GM18519 (cell line): ENCODE measurements around the gene TECPR2.
"Not testable (repeated sequence)": the region's sequence is repeated elsewhere in the genome, so short reads cannot be mapped to it uniquely, and the experiment has no call there.

Experiments used
- ATAC-seq: cut with Tn5 transposase; IDR thresholded peaks from one replicate; pipeline ENCODE4 v1.9.1; 2021; ENCODE audit warnings: mild to moderate bottlenecking, moderate library complexity; ENCODE audit not compliant: unreplicated experiment, low FRiP score

The TECPR2 gene

DNA sequence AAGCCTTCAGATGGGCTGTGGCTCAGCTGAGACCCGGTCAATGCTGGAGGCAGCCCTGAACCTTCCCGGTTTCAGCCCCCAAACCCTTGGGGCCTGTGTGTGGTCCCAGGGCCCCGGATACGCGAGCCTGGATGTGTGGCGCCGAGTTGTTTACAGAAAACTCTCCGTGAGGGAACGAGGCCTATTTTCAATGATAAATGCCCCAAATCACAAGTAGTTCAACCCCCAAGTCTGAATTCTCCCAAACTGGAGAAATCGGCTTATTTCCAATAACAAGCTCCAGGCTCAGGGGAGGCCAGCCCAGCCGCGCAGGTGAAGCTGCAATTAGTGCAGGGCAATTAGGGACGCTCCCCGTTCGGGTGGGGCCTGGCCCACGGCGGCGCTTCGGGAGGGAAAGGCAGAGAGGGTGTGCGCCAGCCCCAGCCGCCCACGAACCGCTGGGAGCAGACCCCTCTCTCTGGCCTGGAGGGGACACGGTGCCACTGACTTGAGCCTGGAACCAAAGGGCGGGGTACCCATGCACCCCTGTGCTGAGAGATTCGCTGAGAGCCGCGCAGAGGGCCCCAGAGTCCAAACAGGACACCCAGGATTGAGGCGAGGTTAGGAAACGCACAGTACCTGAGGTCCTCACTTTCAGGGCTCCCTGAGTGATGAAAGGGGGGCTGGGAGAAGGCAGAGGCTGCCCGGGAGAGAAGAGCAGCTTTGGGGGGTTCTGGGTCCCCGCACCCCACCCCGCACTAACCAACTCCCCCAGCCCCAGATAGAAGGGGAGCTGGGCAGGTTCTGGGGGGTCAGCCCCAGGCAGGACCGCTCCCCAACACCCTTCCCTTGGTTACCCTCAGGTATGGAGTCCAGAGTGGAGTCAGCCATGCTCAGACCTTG is 161.1 kb downstream of the TECPR2 start:
- no peak for ATAC-seq

DNA sequence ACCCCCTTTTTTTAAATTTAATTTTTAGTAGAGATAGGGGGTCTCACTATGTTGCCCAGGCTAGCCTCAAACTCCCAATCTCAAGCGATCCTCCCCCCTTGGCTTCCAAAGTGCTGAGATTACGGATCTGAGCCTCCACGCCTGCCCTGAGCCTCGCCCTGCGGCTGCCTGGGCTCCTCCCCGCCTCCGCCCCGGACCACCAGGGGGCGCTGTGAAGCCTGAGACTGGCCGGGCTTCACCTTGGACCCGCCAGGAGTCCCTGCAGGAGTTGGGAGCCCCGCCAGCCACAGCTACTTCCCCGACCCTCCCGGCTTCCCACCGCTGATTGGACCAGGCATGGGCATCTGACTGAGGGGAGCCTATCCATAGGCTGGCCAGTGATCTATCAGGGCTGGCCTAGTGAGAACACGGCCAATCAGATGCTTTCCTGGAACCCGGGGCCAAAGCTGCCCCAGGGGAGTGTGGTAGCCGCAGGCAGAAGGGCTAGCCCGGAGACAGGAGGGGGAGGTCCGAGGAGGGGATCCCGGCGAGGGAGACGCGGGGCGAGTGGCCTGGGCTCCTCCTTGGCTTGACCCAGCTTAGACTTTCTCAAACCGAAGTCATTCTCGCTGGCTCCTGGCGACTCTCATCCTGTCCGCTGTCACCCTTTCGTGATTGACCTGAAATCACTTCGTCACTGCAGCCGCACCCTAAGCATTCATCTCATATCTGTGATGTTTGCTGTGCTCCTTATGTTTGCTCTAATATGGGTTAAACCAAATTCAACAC is 161.9 kb downstream of the TECPR2 start:
- peak; percentile 80 for ATAC-seq

DNA sequence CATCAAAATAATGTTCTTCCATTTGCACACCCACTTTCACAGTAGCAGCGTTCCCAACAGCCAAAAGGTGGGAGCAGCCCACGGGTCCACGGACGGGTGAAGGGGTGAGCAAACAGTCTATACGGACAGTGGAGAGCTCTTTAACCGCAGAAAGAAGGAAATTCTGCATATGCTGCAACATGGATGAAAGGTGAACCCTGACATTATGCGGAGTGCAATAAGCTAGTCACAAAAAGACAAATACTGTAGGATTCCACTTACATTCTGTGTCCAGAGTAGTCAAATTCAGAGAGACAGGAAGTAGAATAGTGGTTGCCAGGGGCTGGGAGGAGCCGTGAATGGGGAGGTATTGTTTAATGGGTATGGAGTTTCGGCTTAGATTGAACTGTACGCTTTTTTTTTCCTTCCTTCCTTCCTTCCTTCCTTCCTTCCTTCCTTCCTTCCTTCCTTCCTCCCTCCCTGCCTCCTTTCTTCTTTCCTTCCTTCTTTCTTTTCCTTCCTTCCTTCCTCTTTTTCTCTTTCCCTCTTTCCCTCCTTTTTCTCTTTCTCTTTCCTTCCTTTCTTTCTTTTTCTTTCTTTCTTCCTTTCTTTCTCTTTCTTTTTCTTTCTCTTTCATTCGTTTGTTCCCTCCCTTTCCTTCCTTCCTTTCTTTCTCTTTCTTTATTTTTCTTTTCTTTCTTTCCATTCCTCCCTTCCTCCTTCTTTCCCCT is 162.6 kb downstream of the TECPR2 start:
- no peak for ATAC-seq

DNA sequence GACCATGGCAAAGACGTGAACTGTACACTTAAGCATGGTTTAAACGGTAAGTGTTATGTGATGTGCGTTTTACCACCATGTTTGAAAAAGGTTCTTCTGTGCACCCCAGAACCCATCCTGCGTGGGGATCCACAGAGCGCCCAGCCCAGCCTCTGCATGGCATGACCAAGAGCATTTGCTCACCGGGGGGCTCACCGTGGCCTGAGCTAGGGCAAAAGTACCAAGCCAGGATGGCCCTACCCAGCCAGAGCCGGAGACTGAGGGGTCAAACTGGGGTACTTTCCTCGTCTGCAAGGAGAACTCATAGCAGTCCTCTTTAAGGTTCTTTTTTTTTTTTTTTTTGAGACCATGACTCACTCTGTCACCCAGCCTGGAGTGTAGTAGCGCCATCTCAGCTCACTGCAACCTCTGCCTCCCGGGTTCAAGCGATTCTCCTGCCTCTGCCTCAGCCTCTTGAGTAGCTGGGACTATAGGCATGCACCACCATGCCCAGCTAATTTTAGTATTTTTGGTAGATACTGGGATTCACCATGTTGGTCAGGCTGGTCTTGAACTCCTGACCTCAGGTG is 163.3 kb downstream of the TECPR2 start:
- no peak for ATAC-seq

DNA sequence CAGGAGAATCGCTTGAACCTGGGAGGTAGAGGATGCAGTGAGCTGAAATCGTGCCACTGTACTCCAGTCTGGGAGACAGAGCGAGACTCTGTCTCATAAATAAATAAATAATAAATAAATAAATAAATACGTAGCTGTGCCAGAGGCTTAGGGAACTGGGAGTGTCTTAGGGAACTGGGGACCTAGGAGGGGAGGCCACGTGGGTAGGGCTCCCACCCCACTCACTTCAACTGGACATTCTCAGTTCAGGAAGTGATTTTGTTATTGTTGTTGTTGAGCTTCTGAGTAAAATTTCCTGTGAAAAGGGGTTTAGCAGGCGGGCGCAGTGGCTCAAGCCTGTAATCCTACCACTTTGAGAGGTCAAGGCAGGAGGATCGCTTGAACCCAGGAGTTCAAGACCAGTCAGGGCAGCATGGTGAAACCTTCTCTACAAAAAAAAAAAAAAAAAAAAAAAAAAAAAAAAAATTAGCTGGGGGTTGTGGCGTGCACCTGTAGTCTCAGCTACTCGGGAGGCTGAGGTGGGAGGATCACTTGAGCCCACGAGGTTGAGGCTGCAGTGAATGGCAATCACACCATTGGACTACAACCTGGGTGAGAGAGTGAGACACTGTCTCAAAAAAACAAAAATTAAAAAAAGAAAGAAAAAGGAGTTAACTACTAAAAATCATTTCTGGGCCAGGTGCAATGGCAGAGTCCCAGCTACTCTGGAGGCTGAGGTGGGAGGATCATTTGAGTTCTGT is 165.9 kb downstream of the TECPR2 start:
- ATAC-seq, result no peak

DNA sequence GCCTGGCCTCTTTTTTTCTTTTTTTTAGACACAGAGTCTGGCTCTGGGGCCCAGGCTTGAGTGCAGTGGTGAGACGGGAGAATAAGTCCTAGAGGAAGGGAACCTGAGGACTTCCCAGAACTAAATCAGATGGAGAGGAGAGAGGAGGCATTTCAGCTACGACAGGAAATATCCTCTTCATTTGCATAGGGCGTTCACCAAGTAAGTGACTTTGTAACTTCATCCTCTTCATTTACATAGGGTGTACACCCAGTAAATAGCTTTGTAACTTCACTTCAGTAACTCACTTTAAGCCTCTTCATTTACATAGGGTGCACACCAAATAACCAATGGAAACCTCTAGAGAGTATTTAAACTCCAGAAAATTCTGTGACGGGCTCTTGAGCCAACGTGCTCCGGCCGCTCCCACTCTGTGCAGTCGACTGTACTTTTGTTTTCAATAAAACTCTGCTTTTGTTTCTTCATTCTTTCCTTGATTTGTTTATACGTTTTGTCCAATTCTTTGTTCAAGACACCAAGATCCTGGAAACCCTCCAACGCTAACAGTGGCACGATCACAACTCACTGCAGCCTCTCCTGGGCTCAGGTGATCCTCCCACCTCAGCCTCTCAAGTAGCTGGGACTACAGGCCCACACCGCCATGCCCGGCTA is 168.2 kb downstream of the TECPR2 start:
- no peak for ATAC-seq

DNA sequence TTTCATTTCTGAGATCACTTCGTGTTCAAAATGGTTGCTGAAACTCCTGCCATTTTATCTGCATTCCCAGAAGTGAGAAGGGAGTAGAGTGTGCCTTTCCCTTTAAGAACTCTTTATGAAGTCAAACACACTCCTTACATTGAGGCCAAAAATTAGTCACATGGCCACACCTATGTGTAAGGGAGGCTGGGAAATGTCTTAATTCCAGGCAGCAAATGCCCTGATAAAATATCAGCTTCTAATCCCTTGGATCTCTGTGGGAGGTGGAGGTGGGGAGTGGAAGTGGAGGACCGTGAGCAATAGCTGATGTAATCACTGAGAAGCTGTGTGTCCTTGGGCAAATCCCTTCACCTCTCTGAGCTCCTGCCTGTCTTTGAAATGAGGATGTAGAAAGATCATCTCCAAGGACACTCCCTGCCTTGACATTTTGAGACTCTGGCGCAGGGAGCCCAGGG is 169.5 kb downstream of the TECPR2 start:
- ATAC-seq, result no peak

DNA sequence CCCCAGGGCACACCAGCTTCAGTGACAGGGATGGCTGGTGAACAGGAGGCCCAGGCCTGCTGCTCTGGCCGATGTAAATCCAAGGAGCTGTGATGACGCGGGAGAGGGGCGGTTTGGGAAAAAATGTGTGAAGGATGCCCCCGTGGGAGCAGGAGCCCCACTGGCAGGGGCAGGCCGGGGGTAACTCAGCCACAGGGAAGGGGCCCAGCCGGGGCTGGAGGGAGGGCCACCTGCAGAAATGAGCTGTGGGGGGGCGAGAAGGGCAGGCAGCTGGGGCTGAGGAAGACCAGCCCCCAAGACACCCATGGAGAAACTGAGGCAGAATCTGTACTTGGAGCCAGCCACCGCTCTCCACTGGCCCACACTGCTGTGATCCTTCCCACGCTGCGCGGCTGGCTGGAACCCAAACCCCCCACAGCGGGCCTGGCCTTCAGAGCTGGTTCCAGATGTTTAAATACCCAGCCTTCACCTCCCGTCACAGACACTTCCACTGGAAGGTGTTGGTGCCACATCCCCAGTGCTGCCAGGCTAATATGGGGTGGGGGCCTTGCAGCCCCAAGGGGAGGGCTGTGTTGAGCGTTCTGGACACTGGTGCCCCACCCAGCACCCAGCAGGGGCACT is 175.3 kb downstream of the TECPR2 start:
- ATAC-seq, result no peak

DNA sequence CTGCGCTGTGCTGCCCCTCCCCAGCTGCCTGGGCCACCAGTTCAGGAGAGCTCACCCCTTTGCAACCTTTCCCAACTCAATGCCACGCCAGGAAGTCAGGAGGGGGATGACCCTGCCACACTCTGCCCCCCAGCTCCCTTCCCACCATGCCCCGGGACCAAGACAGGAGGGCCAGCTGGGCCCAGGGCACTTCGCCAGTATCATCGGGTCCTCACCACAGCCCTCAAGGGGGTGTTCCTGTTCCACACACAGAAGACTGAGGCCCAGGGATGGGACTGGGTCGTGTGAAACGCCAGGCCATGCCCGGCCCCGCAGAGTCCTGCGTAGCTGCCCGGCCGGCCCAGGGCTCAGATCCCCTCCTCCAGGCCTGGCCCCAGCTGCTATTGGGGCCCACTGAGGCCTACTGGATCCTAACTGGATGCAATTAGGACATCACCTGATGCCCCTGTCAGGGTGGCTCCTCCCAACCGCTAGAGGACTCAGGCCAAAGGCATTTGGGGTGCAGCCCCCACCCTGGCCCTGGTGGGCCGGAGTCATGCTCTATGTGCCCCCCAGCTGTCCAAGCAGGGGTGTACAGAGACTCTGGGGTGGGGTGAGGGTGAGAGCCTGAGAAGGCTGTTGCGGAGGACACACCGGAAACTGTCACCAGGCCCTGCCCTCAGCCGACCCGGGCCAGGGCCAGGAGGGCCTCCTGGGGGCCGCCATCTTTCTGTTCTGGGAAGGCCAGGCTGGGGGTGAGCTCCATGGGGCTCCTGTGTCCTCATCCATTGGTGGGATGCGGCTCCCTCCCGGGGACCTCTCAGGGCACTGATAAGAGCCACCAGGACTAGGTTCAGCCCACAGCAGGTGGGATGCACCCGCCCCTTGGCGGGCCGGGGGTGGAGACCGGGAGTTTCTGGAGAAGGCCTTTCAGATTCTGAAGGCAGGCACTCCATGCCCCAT is 176.1 kb downstream of the TECPR2 start:
- ATAC-seq, result no peak

DNA sequence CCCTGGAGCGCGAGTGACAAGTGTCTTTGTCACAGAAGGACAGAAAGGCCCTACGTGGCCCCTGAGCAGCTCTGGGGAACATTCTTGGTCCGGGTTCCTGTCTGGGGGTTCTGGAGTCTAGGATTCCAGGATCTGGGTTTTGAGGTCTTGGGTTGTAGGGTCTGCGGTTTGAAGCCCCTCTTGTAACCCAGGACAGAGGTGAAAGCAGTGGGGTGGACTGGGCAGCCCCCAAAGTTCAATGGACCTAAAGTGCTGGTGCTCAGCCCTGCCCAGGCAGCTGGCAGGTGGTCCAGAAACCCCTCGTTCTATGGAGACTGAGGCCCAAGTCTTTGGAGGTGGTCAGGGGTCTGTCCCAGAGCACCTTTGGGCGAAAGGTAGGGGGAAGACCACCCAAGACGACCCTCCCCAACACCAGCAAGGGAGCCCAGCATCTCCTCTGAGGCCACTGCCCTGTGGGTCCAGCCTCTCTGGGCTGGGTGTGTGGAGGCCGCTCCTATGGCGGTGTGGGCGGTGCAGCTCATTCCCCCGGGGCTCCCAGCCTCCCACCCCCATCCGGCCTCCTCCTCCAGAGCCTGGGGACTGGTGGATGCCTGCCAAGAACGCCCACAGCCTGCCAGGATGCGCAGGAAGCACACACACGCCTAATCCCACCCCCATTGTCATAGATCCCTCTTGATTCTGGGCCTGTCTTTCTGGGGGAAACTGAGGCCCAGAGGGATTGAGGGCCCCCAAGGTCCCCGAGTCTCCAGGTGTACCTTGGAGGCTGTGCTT is 177.0 kb downstream of the TECPR2 start:
- no peak for ATAC-seq

DNA sequence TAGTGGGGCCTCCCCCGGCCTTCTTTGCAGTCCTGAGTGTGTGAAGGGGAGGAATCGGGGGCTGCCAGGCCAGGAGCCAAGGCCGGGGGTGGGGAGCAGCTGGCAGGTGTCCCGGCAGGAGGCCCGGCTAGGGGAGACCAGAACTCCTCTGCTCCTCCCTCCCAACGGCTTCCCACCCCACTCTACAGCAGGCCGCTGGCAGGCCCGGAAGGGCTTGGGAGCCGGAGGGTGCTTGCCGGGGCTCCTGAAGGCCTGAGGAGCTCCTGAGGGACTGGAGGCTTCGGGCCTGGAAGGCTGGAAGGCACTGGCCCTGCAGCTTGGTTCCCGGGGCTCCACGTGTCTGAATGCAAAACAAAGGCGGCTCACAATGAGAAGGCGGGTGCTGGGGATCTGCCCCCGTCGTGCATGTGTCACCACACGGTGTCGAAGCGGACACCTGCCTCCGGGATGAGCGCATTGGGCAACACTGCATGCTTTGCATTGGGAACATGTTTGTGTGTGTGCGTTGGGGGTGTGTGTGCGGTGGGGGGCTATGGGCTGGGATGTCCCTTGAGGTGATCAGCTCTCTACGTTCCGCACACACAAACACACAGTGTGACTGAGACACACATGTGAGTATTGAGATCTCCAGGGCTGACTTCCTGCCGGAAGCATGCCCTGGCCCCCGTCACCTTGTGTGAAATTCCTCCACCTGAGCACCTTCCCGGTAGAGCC is 177.7 kb downstream of the TECPR2 start:
- ATAC-seq, result no peak

DNA sequence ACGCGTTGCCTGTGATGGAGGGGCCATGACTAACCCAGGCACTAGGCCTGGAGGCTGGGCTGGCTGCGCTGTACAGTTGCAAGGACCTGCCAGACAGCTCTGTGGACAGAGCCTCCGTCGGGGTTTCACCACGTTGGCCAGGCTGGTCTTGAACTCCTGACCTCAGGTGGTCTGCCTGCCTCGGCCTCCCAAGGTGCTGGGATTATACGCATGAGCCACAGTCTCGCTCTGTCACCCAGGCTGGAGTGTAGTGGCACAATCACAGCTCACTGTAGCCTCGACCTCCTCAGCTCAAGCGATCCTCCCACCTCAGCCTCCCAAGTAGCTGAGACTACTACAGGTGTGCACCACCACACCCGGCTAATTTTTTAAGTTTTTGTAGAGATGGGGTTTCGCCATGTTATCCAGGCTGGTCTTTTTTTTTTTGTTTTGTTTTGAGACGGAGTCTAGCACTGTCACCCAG is 178.3 kb downstream of the TECPR2 start:
- not testable (repeated sequence) for ATAC-seq

DNA sequence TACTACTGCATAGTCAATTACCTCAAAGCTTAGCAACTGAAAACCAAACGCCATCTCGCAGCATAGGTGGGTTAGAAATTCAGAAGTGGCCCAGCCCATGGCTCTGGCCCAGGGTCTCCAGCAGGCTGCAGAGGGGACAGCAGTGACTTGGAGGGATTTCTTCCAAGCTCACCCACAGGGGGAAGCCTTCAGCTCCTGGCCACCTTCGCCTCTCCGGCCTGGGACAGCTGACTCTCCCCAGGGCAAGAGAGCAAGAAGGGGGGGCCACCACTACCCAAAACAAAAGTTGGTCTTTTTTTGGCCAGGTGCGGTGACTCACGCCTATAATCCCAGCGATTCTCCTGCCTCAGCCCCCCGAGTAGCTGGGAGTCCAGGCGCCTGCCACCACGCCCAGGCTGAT is 179.0 kb downstream of the TECPR2 start:
- ATAC-seq, result no peak

DNA sequence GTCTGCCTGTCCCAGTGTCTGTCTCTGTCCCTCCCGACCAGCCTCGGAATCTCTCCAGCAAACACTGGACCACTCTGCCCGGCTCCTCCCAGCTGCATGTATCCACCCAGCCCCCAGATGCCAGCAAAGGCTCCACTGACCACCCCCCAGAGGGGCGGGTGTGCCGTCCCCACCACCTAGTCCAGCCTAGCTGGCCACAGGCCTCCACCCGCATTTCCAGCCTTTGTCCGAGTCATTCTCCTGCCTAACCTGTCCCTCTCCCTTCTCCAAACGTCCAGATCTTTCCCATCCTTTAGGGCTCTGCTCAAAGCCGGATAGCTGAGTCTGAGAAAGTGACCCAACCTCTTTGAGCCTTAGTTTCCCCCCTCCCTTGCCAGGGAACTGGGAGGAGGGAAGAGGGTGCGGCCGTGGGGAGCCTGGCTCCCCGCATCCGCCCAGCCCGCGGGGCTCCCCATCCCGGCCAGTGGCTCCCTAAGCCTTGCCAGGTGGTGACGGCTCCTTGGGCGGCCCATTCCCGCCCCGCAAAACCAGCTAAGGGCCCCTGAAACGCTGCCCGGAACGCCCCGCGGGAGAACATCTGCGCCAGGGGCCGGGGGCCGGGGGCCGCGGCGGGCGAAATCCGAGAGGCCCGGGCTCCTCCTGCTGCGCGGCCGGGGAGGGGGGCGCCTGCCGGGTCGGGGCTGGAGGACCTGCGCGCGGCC is 181.5 kb downstream of the TECPR2 start:
- no peak for ATAC-seq

DNA sequence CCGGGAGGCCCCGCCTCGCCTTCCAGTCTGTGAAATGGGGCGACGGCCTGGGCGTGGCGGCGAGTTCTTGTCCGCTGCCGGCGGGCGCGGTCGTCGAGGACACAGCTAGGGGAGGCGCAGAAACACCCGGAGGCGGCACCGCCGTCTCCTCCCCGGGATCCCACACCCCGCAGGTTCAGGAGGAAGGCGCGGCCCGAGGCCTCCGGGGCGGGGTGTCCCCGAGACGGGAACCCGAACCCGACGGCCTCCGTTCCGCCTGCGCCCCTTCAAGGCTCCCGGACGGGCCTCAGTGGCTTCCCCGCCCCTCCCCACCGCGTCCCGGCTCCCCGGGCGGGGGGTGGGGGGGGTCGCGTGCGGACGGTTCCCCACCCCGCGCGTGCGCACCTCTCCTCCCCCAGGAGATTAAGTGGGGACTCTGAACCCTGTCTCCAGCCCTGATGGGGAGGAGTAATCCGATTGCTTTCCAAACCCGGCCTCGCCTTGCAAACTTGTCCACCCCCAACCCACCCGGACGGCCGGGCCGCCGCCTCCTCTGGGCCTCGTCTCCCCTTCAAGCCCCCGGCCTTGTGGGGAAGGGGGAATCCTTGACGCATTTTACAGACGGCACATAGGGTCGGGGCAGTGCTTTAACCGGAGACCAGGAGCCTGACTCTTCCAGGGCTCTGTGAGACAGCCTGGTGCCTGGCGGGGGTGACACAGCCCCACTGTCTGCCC is 182.2 kb downstream of the TECPR2 start:
- ATAC-seq, result no peak
